GM04504 (cell line): ENCODE data around the gene TRAPPC4.
A peak's percentile ranks its signal among the peaks of the same experiment; 100 is the strongest.
"Not testable (repeated sequence)": the region's sequence is repeated elsewhere in the genome, so short reads cannot be mapped to it uniquely, and the experiment has no call there.

ENCODE experiments used
- DNase-seq: peaks from one replicate; pipeline ENCODE4 v3.0.0-alpha.2; 2012; ENCODE audit warnings: low read depth

The TRAPPC4 gene

GRCh38 chr11:119018074-119018938 is at the start of gene TRAPPC4, which contains the start of gene RPS25:
Gene TRAPPC4 (plus strand): TSS chr11:119018766. CDS start chr11:119018796, 30 bp downstream.
Gene RPS25 (minus strand): TSS chr11:119018343. CDS start chr11:119018284, 59 bp downstream.
- DNase-seq, result peak; percentile 89

- DNase-seq, result not testable (repeated sequence)
Measured at GRCh38 chr11:118969508-118969907, 49.1 kb upstream of the TRAPPC4 start.

GRCh38 chr11:118971646-118972045 is 46.9 kb upstream of the TRAPPC4 start, which contains the start of gene FOXR1:
Gene FOXR1 (plus strand): TSS chr11:118971761. CDS start chr11:118971932, 171 bp downstream.
- DNase-seq, result no peak

GRCh38 chr11:118973985-118974384 is 44.6 kb upstream of the TRAPPC4 start:
- DNase-seq, result no peak

- no peak for DNase-seq
Measured at GRCh38 chr11:118975771-118976709, 42.5 kb upstream of the TRAPPC4 start.

- DNase-seq, result no peak
Measured at GRCh38 chr11:118979434-118979833, 39.1 kb upstream of the TRAPPC4 start.

- DNase-seq, result no peak
Measured at GRCh38 chr11:118980191-118980881, 38.2 kb upstream of the TRAPPC4 start.

- DNase-seq, result not testable (repeated sequence)
Measured at GRCh38 chr11:118984337-118984736, 34.2 kb upstream of the TRAPPC4 start.

- no peak for DNase-seq
Measured at GRCh38 chr11:118984825-118985224, 33.7 kb upstream of the TRAPPC4 start.

GRCh38 chr11:118988280-118988679 is 30.3 kb upstream of the TRAPPC4 start:
- no peak for DNase-seq

GRCh38 chr11:118991486-118992038 is 27.0 kb upstream of the TRAPPC4 start:
- not testable (repeated sequence) for DNase-seq

GRCh38 chr11:118996926-118997626 is 21.5 kb upstream of the TRAPPC4 start:
- DNase-seq, result no peak

- peak; percentile 72 for DNase-seq
Measured at GRCh38 chr11:118997627-118998387, 20.8 kb upstream of the TRAPPC4 start, which contains the start of gene CENATAC. Gene CENATAC (plus strand): TSS chr11:118998138. CDS start chr11:118998198, 60 bp downstream.

- no peak for DNase-seq
Measured at GRCh38 chr11:118998388-118998717, 20.2 kb upstream of the TRAPPC4 start.

GRCh38 chr11:118998822-118999221 is 19.7 kb upstream of the TRAPPC4 start:
- DNase-seq, result no peak

GRCh38 chr11:119000906-119001305 is 17.7 kb upstream of the TRAPPC4 start:
- no peak for DNase-seq

- no peak for DNase-seq
Measured at GRCh38 chr11:119006656-119007055, 11.9 kb upstream of the TRAPPC4 start.

GRCh38 chr11:119011476-119012053 is 7.0 kb upstream of the TRAPPC4 start:
- no peak for DNase-seq

GRCh38 chr11:119012629-119013170 is 5.9 kb upstream of the TRAPPC4 start:
- DNase-seq, result no peak
